KG1 (cell line): ENCODE data around the gene TERT.

Experiments
- DNase-seq: peaks from one replicate; lab custom pipeline; 2025; lab: John Stamatoyannopoulos, UW

TERT gene

DNA sequence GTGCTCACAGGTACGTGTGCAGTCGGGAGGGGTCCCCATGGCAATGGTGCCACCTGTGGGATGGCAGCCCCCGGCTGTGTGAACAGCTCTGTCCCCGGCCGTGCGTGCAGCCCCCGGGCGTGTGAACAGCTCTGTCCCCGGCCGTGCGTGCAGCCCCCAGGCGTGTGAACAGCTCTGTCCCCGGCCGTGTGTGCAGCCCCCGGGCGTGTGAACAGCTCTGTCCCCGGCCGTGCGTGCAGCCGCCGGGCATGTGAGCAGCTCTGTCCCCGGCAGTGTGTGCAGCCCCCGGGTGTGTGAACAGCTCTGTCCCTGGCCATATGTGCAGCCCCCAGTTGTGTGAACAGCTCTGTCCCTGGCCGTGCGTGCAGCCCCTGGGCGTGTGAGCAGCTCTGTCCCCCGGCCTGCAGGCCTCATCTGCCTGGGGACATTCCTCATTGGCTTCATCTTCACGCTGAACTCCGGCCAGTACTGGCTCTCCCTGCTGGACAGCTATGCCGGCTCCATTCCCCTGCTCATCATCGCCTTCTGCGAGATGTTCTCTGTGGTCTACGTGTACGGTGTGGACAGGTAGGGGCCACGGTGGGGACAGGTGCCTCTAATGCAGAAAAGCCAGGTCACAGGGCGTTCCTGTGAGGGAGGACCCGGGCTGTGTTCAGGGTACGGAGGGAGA, 75.6 kb downstream of the TERT start:
- no peak for DNase-seq

DNA sequence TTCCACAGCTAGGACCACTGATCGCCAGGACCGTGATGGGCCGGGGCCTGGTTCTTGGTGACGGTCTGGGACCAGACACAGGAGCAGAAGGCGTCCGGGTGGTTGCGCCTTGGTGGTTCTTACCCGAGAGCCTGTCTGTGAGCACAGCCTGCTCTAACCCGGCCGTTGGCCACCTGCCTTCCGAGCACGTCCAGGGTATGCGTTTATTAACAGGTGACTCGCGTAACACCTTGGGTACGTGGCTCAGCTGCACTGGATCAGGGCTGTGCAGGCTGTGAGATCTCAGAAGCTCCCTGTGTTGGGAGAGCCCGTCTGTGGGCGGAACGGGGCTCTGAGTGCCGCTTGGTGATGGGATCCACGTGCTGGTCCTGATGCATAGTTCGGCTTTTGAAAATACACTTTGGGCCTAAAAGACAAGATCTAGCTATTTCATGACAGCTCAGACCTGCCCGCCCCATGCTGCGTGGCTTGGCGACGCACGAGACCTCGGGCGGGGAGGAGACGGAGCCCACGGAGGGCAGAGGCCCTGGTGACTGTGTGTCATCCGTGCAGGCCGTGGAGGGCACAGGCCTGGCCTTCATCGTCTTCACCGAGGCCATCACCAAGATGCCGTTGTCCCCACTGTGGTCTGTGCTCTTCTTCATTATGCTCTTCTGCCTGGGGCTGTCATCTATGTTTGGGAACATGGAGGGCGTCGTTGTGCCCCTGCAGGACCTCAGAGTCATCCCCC, 76.4 kb downstream of the TERT start:
- DNase-seq: no peak

DNA sequence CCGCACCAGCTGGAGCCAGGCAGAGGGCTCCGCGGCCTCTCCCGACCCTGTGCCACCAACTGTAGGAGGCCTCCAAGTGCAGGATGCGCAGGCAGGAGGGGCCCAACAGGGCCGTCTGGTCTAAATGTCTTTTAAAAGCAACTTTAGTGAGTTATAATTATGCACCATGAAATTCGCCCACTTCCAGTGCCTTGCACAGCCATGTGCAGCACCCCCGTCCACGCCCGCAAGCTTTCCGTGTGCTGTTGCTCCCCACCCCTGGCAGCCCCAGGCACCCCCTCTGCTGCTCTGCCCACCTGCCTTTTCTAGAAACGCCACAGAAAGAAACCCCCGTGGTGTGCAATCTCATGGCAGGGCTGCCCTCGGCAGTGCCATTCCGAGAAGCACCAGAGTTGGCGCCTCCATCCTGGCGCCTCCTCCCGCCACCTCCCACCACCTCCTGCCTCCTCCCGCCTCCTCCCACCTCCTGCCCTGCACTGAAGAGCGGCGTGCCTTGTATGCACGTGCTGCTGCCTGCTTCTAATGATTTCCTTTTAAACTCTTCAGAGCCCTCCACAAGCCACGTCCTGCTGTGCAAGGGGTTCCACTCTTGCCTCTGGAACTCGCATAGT, 77.2 kb downstream of the TERT start:
- DNase-seq: no peak

- no peak for DNase-seq
These were observed 78.0 kb downstream of the TERT start for GRCh38 chr5:1216918-1217295.

GRCh38 chr5:1216211-1216917, 78.5 kb downstream of the TERT start:
- DNase-seq: no peak

DNA sequence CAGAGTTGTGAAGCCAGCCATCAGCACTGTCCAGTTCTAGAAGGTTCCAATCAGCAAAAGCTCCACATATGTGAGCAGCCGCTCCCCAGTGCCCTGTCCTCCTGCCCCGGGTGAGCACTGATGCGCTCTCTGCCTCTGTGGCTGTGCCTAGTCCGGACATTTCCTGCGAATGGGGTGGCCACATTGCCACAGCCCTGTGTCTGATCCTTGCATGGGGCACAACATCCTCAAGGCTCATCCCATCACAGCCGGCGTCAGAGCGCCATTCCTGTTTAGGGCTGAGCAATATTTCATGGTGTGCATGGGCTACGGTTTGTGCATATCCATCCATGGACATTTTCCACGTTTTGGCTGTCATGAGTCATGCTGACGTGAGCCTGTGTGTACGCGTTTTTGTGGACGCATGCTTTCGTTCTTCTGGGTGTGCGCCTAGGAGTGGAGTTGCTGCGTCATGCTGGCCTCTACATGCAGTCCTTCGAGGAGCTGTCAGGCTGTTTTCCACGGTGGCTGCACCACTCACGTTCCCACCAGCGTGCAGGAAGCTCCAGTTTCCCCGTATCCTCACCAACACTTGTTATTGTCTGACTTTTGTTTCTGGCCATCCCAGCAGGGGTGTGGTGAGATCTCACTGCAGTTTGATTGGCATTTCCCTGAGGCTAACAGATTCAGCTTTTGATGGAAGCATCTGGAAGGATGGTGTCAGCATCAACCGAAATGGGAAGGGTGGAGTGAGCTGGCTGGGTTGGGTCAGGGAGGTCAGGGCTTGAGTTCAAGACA, 79.4 kb downstream of the TERT start:
- DNase-seq: no peak

DNA sequence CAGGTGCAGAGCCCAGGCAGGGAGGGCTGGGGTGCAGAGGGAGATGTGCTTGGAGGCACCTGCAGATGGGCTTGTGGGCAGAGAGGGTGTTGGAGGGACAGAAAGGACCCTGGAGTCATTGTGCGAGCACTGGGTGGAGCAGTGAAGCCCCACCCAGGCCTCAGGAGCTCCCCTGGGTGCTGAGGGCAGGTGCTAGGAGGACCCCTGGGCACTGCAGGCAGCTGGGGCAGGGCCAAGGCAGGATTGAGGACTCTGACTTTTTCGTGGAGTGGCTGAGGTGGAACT, 80.0 kb downstream of the TERT start:
- DNase-seq: no peak

DNA sequence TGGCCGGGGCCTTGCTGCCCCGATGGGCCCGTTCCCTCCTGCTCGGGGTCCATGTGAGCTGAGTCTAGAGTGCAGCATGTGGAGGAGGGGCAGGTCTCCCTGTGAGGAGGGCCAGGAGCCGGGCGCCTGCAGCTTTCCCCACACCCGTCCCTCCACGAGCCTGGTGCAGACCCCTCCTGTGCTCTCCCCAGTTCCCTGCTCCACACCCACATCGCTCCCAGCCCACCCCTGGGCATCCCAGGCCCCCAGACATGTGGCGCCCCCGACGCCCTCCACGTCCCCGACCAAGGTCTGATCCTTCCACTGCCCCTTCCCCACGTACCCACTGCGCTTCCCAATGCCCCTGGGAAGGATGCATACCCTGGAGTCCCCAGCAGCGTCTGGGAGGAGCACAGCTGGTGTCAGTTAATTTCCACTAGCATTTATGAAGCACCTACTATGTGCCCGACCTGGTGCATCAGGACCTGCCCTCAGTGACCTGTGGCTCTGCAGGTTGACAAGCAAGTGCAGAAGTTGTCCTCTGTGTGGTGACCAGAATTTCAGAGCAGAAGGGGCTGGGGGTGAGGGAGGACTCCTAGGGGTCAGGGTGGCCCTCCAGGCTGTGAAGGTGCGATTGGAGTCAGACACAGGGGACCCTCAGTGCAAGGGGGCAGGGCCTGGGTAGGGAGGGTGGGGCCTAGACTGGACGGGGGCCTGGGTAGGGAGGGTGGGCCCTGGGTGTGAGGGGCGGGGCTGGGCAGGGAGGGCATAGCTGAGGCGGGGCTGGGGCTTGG, 80.5 kb downstream of the TERT start:
- no peak for DNase-seq

GRCh38 chr5:1213508-1214162, 81.2 kb downstream of the TERT start:
- DNase-seq: no peak

DNA sequence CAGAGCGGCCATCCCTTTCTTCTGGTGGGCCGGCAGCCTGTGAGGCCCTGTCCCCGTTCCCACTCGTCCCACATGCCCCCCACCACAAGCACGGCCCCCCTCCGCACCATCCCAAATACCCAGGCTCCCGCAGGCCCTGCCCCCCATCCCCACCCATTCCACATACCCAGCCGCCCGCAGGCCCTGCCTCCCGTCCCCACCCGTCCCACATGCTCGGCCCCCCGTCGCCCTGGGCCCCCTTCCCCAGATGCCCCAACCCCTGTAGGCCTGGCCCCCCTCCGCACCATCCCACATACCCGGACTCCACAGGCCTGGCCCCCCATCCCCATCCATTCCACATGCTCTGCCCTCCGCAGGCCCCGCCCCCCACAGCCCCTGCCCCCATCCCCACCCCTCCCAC, 82.0 kb downstream of the TERT start:
- DNase-seq: no peak

DNA sequence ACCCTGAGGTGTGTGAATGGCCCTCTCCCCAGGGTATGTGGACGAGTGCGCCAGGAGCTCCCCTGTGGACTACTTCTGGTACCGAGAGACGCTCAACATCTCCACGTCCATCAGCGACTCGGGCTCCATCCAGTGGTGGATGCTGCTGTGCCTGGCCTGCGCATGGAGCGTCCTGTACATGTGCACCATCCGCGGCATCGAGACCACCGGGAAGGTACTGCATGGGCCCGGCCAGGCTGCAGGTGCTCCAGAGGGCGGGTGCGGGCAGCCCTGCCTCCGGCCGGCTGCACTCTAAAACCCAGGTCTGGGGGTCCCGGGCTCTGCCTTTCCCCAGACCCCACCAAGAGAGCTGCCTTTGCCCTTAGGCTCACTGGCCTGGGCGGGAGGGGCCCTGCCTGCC, 82.6 kb downstream of the TERT start:
- no peak for DNase-seq

DNA sequence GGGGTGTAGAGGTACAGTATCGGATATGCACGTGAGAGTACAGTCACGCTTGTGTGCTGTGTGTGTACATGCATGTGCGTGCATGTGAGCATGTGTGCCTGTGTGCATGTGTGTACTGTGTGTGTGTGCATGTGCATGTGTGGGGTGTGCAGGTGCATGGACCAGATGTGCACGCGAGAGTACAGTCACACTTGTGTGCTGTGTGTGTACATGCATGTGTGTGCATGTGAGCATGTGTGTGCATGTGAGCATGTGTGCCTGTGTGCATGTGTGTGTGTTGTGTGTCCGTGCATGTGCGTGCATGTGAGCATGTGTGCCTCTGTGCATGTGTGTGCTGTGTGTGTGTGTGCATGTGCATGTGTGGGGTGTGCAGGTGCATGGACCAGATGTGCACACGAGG, 83.2 kb downstream of the TERT start:
- DNase-seq: no peak

- no peak for DNase-seq
These were observed 84.0 kb downstream of the TERT start for GRCh38 chr5:1210832-1211251.

- no peak for DNase-seq
These were observed 84.7 kb downstream of the TERT start for GRCh38 chr5:1209896-1210776.

DNA sequence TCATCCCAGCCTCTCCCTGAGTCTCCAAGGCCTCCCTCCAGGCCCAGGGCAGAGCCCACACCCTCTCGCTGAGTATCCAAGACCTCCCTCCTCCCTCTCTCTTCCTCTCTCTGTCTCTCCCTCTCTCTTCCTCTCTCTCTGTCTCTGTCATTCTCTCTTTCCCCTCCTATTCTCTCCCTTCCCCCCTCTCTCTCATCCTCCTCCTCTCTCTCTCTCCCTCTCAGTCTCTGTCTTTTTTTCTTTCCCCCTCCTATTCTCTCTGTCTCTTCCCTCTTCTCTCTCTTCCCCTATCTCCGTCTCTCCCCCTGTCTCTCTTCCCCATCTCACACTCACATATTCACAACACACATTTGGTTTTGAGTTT, 85.4 kb downstream of the TERT start:
- DNase-seq: no peak

DNA sequence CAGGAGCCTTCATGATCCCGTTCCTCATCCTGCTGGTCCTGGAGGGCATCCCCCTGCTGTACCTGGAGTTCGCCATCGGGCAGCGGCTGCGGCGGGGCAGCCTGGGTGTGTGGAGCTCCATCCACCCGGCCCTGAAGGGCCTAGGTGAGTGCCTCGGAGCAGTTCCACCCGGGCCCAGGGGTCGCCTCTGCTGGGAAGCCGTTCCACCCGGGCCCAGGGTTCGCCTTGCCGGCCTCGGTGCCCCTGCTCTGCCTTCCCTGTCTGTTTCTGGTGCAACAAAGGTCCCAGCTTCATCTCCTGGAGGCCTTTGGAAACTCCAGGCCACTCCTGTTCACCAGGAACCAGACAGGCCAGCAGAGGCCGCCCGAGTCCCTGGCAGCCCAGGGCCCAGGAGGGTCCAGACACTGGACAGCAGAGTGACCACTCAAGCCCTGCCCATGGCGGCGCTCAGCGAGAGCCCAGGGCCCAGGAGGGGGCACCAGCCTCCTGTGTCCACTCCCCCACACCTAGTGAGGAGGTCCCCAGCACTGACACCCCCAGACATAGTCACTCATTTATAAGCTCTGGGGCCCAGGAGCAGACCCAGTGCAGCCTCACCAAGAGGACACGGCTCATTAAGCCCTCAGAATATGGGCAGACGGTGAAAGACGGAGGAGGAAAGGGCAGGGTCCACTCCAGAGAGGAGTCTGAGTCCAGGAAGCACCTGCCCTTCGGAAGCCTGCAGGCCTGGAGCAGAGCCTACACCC, 86.0 kb downstream of the TERT start:
- no peak for DNase-seq

DNA sequence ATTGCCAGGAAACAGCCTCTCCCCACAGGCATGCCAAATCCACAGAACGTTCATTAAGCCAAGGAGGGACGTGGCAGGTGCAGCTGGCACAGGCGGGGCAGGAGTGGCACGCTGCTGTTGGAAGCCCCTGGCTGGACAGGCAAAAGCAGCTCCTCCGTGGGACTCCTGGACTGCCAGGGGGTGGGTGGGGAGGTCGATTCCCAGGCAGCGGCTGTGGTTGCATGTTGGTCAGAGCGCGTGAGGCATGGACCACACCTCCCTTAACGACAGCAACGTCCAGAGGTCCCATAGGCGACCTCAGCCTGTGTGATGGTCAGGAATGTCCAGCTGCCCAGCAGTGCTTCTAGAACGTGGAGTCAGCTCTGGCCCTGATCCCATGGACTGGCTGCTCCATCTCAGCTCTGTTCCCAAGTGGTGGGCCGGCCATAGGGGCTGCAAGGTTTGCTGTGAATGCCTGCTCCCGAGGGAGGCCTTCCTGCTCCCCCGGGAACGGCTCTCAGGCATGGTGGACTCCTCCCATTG, 86.6 kb downstream of the TERT start:
- DNase-seq: no peak

- no peak for DNase-seq
These were observed 87.3 kb downstream of the TERT start for GRCh38 chr5:1207555-1207954.
